ENCODE measurements around the gene SRRM1. TPM values are rescaled to one million over a fixed set of nuclear protein-coding genes. Genes with fewer than 3 reads are reported as not detected.

The SRRM1 gene
- total RNA-seq, 4 donors from 2014 or later, result 89.6 to 137 (median 120) TPM

- intact Hi-C loops (cut with DNase I), result no loop called here
- TF ChIP-seq, protein P1, sequence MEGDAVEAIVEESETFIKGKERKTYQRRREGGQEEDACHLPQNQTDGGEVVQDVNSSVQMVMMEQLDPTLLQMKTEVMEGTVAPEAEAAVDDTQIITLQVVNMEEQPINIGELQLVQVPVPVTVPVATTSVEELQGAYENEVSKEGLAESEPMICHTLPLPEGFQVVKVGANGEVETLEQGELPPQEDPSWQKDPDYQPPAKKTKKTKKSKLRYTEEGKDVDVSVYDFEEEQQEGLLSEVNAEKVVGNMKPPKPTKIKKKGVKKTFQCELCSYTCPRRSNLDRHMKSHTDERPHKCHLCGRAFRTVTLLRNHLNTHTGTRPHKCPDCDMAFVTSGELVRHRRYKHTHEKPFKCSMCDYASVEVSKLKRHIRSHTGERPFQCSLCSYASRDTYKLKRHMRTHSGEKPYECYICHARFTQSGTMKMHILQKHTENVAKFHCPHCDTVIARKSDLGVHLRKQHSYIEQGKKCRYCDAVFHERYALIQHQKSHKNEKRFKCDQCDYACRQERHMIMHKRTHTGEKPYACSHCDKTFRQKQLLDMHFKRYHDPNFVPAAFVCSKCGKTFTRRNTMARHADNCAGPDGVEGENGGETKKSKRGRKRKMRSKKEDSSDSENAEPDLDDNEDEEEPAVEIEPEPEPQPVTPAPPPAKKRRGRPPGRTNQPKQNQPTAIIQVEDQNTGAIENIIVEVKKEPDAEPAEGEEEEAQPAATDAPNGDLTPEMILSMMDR (IDR thresholded peaks at IDR 0.05), result no peak
- no peak for TF ChIP-seq POLR2A (IDR thresholded peaks at IDR 0.05)
- H3K4me3 ChIP-seq (replicated peaks in 1 of 3), result no peak overlapping the region
- H3K9me3 ChIP-seq, result no peaks in the 10 kb centered on the region
- no peaks in the 10 kb centered on the region for H3K4me1 ChIP-seq
- H3K27ac ChIP-seq, result no peak overlapping the region
- H3K27me3 ChIP-seq, result no peaks in the 10 kb centered on the region
- no peak for DNase-seq
- 84 to 87% methylated on average over 5 of the region's 5 CpGs for WGBS, 2 donors
- H3K36me3 ChIP-seq, result no peaks in the 10 kb centered on the region
Measured at GRCh38 chr1:24600551-24600950, 42.6 kb upstream of the SRRM1 start.

DNA sequence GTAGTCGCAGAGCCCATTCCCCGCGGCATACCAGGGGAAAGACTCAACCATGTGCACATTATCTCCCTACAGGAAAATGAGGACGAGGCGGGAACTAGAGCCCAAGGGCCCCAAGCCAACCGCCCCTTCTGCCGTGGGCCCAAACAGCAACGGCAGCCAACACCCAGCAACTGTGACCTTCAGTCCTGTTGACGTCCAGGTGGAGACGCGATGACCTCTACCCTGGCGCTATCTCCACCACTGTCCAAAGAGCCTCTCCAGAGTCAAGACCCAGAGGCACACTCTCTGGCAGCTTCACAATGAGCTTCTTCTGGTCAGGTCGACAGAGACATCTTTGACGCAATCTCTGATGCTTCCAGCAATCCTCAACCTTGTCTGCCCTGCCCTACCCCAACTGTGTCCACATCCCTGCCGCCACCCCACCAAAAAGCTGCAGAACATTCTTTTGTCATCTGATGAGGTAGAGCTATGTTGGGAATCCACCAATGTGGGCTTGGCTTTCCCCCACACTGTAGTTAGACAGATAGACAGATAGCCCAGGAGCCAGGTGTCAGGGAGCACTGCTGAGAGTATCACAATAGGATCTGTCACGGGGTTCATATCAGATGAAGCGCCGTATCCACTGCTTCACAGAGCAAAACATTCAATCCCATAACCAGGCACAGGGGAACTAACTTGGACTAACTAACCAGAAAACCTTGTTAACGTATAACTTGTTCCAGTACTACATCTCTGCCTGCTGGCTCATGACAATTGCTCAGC is 37.4 kb upstream of the SRRM1 start:
- H3K4me1 ChIP-seq, result no peaks in the 10 kb centered on the region
- intact Hi-C loops (cut with DNase I), result no loop called here
- WGBS, 2 donors, result 91 to 93% methylated on average over 19 of the region's 19 CpGs
- H3K36me3 ChIP-seq, result no peaks in the 10 kb centered on the region
- H3K27ac ChIP-seq, result no peak overlapping the region
- H3K4me3 ChIP-seq (replicated peaks in 1 of 3), result no peak overlapping the region
- H3K9me3 ChIP-seq, result no peaks in the 10 kb centered on the region
- TF ChIP-seq, protein P1 (IDR thresholded peaks at IDR 0.05), result no peak
- no peak for TF ChIP-seq POLR2A (IDR thresholded peaks at IDR 0.05)
- DNase-seq, result no peak
- no peaks in the 10 kb centered on the region for H3K27me3 ChIP-seq

- H3K4me3 ChIP-seq (replicated peaks in 1 of 3), result no peak overlapping the region
- no peak overlapping the region for H3K27ac ChIP-seq
- no peaks in the 10 kb centered on the region for H3K36me3 ChIP-seq
- TF ChIP-seq, protein P1 (IDR thresholded peaks at IDR 0.05), result no peak
- no peak for TF ChIP-seq POLR2A (IDR thresholded peaks at IDR 0.05)
- no peaks in the 10 kb centered on the region for H3K4me1 ChIP-seq
- 81% methylated on average over 3 of the region's 3 CpGs for WGBS, 2 donors
- H3K9me3 ChIP-seq, result no peaks in the 10 kb centered on the region
- H3K27me3 ChIP-seq, result no peaks in the 10 kb centered on the region
- intact Hi-C loops (cut with DNase I), result no loop called here
- DNase-seq, result no peak
Measured at GRCh38 chr1:24606296-24606605, 36.9 kb upstream of the SRRM1 start.

GRCh38 chr1:24606621-24607020 is 36.5 kb upstream of the SRRM1 start:
- H3K27ac ChIP-seq, result no peak overlapping the region
- H3K9me3 ChIP-seq, result no peaks in the 10 kb centered on the region
- no peaks in the 10 kb centered on the region for H3K36me3 ChIP-seq
- intact Hi-C loops (cut with DNase I), result no loop called here
- H3K4me3 ChIP-seq (replicated peaks in 1 of 3), result no peak overlapping the region
- TF ChIP-seq POLR2A (IDR thresholded peaks at IDR 0.05), result no peak
- TF ChIP-seq, protein P1 (IDR thresholded peaks at IDR 0.05), result no peak
- H3K4me1 ChIP-seq, result no peaks in the 10 kb centered on the region
- DNase-seq, result no peak
- no peaks in the 10 kb centered on the region for H3K27me3 ChIP-seq
- 94 to 96% methylated on average over 2 of the region's 2 CpGs for WGBS, 2 donors

GRCh38 chr1:24609949-24610517 is 33.1 kb upstream of the SRRM1 start:
- H3K27me3 ChIP-seq, result no peaks in the 10 kb centered on the region
- TF ChIP-seq, protein P1 (IDR thresholded peaks at IDR 0.05), result no peak
- no peak for TF ChIP-seq POLR2A (IDR thresholded peaks at IDR 0.05)
- no peak for DNase-seq
- intact Hi-C loops (cut with DNase I), result no loop called here
- no peaks in the 10 kb centered on the region for H3K9me3 ChIP-seq
- no peaks in the 10 kb centered on the region for H3K4me1 ChIP-seq
- no peaks in the 10 kb centered on the region for H3K36me3 ChIP-seq
- no peak overlapping the region for H3K4me3 ChIP-seq (replicated peaks in 1 of 3)
- WGBS, 2 donors, result 73 to 75% methylated on average over 3 of the region's 3 CpGs
- no peak overlapping the region for H3K27ac ChIP-seq
